ENCODE measurements around the gene TNFRSF12A. TPM values are rescaled to one million over a fixed set of nuclear protein-coding genes. Genes with fewer than 3 reads are reported as not detected.

Gene TNFRSF12A
- total and polyA plus RNA-seq, 2 of the 8 experiments (the other 6 are each of a cell fraction or from before 2014, with no cell fraction given), result 81.0 to 82.5 TPM

- TF ChIP-seq SIN3A (conservative IDR thresholded peaks at IDR 0.05 in 1 of 2, IDR thresholded peaks at IDR 0.05 in 1 of 2; ENCODE audit: low read depth in 1 of 2, low read length in 2 of 2), result peak; percentile 72 to 74; a peak in 1 of 4 replicates
- no peak for TF ChIP-seq EP300 (IDR thresholded peaks at IDR 0.05; ENCODE audit: borderline replicate concordance in 1 of 2, low read depth in 2 of 2, low read length in 2 of 2)
- TF ChIP-seq JUN (IDR thresholded peaks at IDR 0.05; ENCODE audit: low read depth, low read length), result no peak
- no peak for TF ChIP-seq PHF8 (conservative IDR thresholded peaks at IDR 0.05; ENCODE audit: low read depth, low read length)
- no peak for TF ChIP-seq RXRA (IDR thresholded peaks at IDR 0.05; ENCODE audit: insufficient read depth, low read depth, low read length)
- no peak for TF ChIP-seq FOSL1 (IDR thresholded peaks at IDR 0.05; ENCODE audit: insufficient read depth, low read depth, low read length)
- TF ChIP-seq POU5F1 (IDR thresholded peaks at IDR 0.05; ENCODE audit: low read depth, low read length), result no peak
- TF ChIP-seq SUZ12 (IDR thresholded peaks at IDR 0.05; ENCODE audit: low read length), result no peak
- TF ChIP-seq KDM5A (IDR thresholded peaks at IDR 0.05; ENCODE audit: low read length), result no peak
- TF ChIP-seq SP1 (IDR thresholded peaks at IDR 0.05; ENCODE audit: low read depth, low read length), result peak; percentile 66; the same call in 1 of the 2 replicates
- TF ChIP-seq SIX5 (IDR thresholded peaks at IDR 0.05; ENCODE audit: low read depth, low read length), result no peak
- no peak for TF ChIP-seq SAP30 (IDR thresholded peaks at IDR 0.05; ENCODE audit: insufficient read depth, insufficient replicate concordance, low read length)
- TF ChIP-seq CREB1 (IDR thresholded peaks at IDR 0.05), result 0 out of 2 replicates have a peak, but pooled peaks have one; percentile 12
- peak; percentile 56 for TF ChIP-seq ASH2L (IDR thresholded peaks at IDR 0.05; ENCODE audit: low read length)
- TF ChIP-seq RAD21 (IDR thresholded peaks at IDR 0.05 in 1 of 2, conservative IDR thresholded peaks at IDR 0.05 in 1 of 2; ENCODE audit: low read depth in 2 of 2, low read length in 2 of 2), result peak; percentile 25 to 32; a peak in 2 of 4 replicates
- TF ChIP-seq EZH2 (IDR thresholded peaks at IDR 0.05; ENCODE audit: low read depth, low read length, severe bottlenecking), result no peak
- TF ChIP-seq CEBPB (IDR thresholded peaks at IDR 0.05; ENCODE audit: low read depth, low read length), result no peak
- TF ChIP-seq HDAC6 (IDR thresholded peaks at IDR 0.05; ENCODE audit: low read depth, low read length), result no peak
- TF ChIP-seq BRCA1 (IDR thresholded peaks at IDR 0.05; ENCODE audit: low read depth, low read length), result no peak
- no peak for TF ChIP-seq SRF (IDR thresholded peaks at IDR 0.05; ENCODE audit: low read depth, low read length)
- TF ChIP-seq MAX (IDR thresholded peaks at IDR 0.05), result no peak
- no peak for TF ChIP-seq BACH1 (IDR thresholded peaks at IDR 0.05; ENCODE audit: low read length)
- TF ChIP-seq CBX5 (IDR thresholded peaks at IDR 0.05; ENCODE audit: low read depth, low read length), result no peak
- no peak for TF ChIP-seq KDM1A (IDR thresholded peaks at IDR 0.05; ENCODE audit: borderline replicate concordance, low read length)
Observed at GRCh38 chr16:3021449-3022207, 1.5 kb downstream of the TNFRSF12A start (continued).
